GM19239 (cell line): ENCODE measurements around the gene ACACB.
"Not testable (repeated sequence)": the region's sequence is repeated elsewhere in the genome, so short reads cannot be mapped to it uniquely, and the experiment has no call there.

Experiments
- DNase-seq: peaks from one replicate; pipeline ENCODE4 v3.0.0; 2011; ENCODE audit warnings: low spot score; ENCODE audit not compliant: insufficient read length
- FAIRE-seq: peaks from 2 replicates; lab custom pipeline; 2011; peaks lifted over from hg19 to GRCh38; lab: Jason Lieb, UNC

ACACB gene

GRCh38 chr12:109137055-109137454 lies 20.7 kb downstream of the ACACB start:
- DNase-seq (no peak), FAIRE-seq (no peak)

DNA sequence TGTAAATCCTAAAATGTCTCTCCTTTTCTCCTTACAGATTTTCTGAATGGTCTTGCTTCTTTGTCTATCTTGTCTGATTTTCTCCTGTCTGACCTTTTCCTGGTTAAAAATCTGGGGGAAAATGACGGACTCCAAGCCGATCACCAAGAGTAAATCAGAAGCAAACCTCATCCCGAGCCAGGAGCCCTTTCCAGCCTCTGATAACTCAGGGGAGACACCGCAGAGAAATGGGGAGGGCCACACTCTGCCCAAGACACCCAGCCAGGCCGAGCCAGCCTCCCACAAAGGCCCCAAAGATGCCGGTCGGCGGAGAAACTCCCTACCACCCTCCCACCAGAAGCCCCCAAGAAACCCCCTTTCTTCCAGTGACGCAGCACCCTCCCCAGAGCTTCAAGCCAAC lies 23.0 kb downstream of the ACACB start:
- DNase-seq (no peak), FAIRE-seq (no peak)

GRCh38 chr12:109139791-109140190 lies 23.4 kb downstream of the ACACB start:
- FAIRE-seq (no peak), DNase-seq (no peak)

DNA sequence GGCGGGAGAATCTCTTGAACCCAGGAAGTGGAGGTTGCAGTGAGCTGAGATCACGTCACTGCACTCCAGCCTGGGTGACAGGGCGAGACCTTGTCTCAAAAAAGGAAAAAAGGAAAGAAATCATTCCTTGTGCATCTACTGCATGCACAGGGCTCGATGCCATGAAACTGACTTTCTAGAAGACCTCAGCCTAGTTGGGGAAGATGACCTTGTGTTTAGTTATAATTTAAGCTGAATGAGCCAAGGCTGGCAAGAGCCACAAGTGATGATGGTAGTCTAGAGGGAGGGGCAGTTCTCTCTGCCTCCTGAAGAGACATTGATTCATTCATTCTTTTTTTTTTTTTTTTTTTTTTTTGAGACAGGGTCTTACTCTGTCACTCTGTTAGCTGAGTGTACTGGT lies 24.2 kb downstream of the ACACB start:
- FAIRE-seq (no peak), DNase-seq (no peak)

- no peak for DNase-seq
- FAIRE-seq: no peak
Observed at GRCh38 chr12:109144224-109144623, 27.8 kb downstream of the ACACB start.

GRCh38 chr12:109147126-109147525 lies 30.7 kb downstream of the ACACB start:
- not testable (repeated sequence) for DNase-seq, FAIRE-seq

DNA sequence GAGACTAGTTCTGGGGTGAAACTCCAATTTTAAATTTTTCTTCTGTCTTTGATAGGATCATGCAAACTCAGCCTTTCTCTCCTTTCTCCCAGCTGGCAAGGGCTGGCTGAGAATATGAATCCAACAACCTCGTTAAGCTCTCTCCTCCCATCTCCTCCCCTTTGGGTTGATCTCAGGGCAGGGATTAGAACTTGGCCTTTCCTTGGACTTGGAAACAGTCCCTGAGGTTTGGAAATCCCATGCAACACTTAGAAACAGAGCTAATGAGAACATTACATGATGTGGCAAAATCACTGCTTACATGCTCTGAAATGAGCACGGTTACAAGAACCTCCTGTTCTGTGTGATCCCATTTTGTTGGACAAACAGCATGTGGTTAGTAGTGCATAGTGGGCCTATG lies 31.6 kb downstream of the ACACB start:
- no peak for FAIRE-seq
- no peak for DNase-seq

GRCh38 chr12:109150124-109150640 lies 33.8 kb downstream of the ACACB start:
- DNase-seq: no peak
- FAIRE-seq: no peak

GRCh38 chr12:109151457-109151856 lies 35.1 kb downstream of the ACACB start:
- FAIRE-seq (no peak), DNase-seq (no peak)

GRCh38 chr12:109153821-109154441 lies 37.5 kb downstream of the ACACB start:
- FAIRE-seq: no peak
- DNase-seq: no peak

- DNase-seq (peak; percentile 80), FAIRE-seq (peak; percentile 18)
Observed at GRCh38 chr12:109154451-109155438, 38.4 kb downstream of the ACACB start.

GRCh38 chr12:109156036-109156435 lies 39.6 kb downstream of the ACACB start:
- DNase-seq (no peak), FAIRE-seq (no peak)

DNA sequence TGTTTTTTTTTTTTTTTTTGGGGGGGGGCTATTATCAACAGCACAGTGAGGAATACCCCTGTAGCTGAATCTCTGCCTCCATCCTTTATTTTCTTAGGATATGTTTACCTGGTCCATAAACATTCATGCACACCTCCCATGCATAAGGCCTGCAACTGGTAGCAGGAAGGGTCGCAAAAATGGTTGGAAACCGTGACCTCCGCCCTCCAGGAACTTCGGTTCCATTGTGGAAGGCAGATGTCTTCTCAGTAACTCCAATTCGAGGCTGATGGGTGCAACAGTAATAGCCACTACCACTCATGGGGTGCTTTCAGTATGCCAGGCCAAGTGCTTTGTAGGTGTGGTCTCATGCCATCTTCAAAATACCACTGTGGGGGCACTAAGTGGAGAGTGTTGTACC lies 40.2 kb downstream of the ACACB start:
- DNase-seq (no peak), FAIRE-seq (no peak)

DNA sequence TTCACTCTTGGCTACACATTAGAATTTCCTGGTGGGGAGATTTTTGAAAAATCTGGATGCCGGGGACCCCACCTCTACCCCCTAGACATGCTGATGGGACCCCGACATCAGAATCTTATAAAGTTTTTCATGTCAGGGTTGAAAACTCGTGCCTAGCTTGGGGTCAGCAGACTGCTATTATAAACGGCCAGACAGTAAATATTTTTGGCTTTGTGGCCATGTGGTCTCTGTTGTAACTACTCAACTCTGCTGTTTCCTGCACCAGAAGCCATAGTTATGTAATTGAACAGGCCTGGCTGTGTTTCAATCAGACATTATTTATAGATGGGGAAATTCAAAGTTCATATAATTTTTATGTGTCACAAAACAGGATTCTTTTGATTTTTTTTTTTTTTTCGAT lies 41.6 kb downstream of the ACACB start:
- FAIRE-seq (no peak), DNase-seq (no peak)

DNA sequence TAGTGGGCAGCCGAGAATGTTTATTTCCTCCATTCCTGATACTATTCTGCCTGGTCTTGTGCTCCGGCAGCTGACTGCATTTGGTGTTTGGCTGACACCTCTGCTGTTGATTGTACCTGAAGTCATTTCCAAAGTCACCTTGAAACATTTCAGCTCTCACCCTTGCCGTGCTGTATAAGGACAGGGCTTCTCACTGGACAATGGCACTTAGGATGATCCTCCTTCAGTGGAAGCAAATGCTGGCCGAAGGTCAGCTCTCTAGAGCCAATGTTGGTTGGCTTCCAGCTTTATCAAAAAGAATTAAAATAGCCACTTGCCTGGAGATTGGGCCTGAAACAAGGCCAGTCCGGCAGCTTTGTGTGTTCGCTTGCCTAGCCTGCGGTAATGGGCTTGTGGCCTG lies 44.0 kb downstream of the ACACB start:
- FAIRE-seq (no peak), DNase-seq (no peak)

GRCh38 chr12:109160873-109161272 lies 44.5 kb downstream of the ACACB start:
- FAIRE-seq: no peak
- DNase-seq: no peak

DNA sequence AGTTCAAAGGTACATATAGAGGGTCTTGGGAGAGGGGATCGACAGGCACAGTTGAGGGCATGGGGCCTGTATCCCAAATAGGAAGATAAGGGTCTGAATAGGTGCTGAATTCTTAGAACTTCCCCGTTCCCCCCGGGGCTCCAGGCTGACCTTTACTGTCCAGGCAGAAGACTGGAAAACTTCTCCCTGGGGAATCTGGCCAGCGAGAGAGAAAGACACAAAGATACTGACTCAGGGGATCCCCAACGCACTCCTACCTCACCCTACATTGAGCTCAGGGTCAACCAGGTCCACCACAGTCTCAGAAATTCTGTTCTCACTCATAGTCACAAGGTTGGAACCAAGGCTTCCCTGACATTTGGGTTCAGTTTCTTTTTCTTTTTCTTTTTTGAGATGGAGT lies 46.2 kb downstream of the ACACB start:
- DNase-seq: no peak

GRCh38 chr12:109163167-109163566 lies 46.8 kb downstream of the ACACB start:
- DNase-seq (no peak), FAIRE-seq (no peak)

More for the DNA sequence above, 46.2 kb downstream of the ACACB start:
- FAIRE-seq: no peak

DNA sequence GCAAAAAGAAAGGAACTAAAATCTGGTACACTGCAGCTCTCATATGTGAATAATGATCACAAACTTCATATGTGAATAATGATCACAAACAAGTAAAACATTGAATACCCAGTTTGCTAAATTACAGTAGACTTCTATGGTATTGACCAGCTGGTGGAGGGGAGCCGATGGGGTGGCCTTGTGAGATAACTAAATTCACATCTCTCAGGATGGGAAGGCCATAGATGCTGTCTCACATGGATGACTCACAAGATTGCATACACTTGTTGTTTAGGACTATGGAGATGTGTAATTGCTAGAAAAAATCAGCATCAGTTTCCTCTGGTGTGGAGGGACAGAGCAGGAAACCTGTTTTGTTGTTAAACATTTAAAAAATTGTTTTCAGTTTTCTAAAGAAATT lies 49.2 kb downstream of the ACACB start:
- FAIRE-seq (no peak), DNase-seq (no peak)

- FAIRE-seq: no peak
Observed at GRCh38 chr12:109166371-109166770, 50.0 kb downstream of the ACACB start.

GRCh38 chr12:109167781-109168180 lies 51.4 kb downstream of the ACACB start:
- no peak for FAIRE-seq

More at GRCh38 chr12:109166371-109166770, 50.0 kb downstream of the ACACB start:
- no peak for DNase-seq

More at GRCh38 chr12:109167781-109168180, 51.4 kb downstream of the ACACB start:
- DNase-seq: no peak
